Measurements from ENCODE around the gene SAMD7.

The SAMD7 gene

GRCh38 chr3:169964176-169964575 lies 52.8 kb downstream of the SAMD7 start:
- in situ Hi-C loops (cut with MboI; ENCODE audit: low sequenced_read_pairs): no loop called here

DNA sequence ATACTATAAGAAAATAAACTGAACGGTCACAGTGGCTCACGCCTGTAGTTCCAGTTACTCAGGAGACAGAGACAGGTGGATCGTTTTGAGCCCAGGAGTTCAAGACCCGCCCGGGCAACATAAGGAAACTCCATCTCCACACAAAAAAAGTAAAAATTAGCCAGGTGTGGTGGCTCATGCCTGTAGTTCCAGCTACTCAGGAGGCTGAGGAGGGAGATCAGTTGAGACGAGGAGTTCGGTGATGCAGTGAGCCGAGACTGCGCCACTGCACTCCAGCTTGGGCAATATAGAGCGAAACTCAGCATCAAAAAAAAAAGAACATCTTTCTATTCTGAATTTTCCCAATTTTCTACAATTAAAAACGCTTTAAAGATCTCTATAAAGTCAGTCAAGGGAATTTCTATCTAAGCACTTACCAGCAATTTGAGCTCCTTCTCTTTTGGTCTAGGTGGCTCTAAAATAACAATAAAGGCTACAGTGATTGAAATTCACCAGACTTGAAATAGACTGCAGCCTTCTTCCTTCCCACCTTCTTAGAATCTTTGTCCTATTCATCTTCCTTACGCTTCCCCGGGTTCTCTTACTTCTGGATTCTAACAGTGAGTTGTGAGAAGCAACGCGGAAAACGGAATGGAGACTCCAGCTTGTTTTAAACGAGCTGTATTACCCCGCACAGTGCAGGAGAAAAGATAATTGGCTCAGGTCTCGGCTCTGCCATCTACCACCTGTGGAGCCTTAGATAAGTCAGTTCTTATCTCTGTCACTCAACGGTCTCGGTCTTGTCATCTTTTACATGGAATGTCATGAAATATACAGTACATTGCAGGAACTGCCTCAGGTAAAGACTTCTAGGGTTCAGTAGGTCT lies 54.4 kb downstream of the SAMD7 start:
- in situ Hi-C loops (cut with MboI; ENCODE audit: low sequenced_read_pairs): no loop called here

- in situ Hi-C loops (cut with MboI; ENCODE audit: low sequenced_read_pairs): no loop called here
Measured at GRCh38 chr3:169966428-169966950, 55.1 kb downstream of the SAMD7 start, which contains the start of gene SEC62. TSS of gene SEC62 (plus strand) at chr3:169966807. CDS start at chr3:169966823, 16 bp downstream.

DNA sequence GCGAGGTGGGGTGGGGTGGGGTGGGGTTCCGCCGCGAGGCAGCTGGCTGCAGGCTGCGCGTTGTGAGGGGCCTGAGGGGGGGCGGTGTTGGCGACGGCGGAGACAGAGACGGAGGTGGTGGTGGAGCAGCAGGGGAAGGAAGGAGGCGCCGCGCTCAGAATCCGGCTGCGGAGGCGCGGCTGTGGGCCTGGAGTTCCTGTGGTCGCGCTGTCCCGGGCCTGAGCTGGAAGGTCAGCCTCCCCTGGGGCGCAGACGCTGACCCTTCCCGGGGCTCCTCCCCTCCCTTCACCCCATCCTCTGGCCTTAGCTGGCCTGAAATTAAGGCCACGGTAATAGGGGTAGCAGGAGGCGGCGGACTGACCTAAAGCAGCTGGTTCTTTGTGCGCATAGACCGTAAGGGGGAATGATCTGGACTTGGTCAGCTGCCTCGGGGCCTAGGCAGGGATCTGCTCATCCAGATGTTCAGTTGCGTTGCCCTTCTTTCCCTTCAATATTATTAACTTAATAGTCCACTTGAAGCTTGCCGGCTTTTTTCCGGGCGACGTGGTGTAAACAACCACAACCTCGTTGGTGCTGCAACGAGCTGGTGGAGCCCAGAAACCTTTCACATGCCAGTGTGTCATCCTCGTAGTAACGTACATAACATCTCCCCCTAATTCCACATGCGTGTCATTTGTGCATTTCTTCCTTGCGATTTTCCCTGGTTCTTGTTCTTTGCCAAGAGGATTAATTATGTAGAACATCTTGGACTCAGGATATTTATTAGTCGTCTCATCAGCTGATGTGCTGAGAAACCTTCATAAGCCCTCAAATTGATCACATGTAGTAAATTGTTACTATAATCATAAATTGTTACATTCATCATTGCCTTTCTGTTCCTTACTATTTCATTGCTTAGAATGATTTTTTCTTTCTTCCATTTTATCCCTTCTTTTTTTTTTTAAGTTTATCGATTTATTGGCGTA lies 55.9 kb downstream of the SAMD7 start:
- in situ Hi-C loops (cut with MboI; ENCODE audit: low sequenced_read_pairs): no loop called here

DNA sequence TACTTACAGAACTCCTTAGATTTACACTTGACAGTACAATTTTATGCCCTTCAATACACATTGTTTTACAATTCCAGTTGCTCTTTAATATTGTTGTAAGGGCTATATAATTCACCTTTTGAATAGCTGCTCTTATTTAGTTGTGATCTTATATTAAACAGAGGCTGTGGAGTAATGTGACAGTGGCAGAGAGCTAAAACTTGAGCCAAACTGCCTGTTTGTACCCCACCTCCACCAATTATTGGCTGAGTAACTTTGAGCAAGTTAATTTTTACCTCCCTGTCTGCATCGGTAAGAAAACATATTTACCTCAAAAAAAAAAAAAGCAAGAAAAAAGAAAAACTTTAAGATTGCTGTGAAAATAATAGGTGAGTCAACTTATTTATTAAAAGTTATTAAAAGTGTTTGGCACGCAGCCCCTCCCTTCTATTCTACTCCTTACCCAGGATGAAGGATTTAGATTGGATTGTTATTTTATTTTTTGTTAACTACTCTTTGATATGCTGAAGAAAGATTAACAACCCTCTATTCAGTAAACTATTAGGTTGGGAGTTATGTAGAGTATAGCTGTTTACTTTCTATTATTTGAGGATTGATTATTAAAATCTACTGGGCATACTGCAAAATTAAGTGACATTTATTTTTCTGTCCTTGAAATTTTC lies 57.0 kb downstream of the SAMD7 start:
- in situ Hi-C loops (cut with MboI; ENCODE audit: low sequenced_read_pairs): no loop called here

GRCh38 chr3:169969174-169970095 lies 58.1 kb downstream of the SAMD7 start:
- in situ Hi-C loops (cut with MboI; ENCODE audit: low sequenced_read_pairs): no loop called here

- in situ Hi-C loops (cut with MboI; ENCODE audit: low sequenced_read_pairs): no loop called here
Measured at GRCh38 chr3:169970847-169971246, 59.5 kb downstream of the SAMD7 start.

DNA sequence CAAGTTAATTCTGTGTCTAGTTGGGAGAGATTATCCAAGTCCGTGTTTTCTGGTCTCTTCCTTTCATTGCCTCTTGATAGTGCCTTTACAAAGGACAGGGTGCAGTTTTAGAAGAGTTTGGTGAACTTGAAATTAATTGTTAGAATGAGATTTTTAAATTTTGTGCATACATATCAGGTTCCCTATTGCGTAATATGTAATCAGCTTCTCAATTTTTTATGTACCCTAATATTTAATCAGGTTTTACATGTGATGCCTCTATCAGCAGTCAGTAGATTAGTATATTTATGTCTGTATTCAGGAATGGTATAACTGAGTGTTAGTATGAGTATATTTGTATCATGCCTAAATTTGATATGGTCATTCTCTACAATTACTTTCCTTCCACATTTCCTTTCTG lies 60.1 kb downstream of the SAMD7 start:
- in situ Hi-C loops (cut with MboI; ENCODE audit: low sequenced_read_pairs): no loop called here

DNA sequence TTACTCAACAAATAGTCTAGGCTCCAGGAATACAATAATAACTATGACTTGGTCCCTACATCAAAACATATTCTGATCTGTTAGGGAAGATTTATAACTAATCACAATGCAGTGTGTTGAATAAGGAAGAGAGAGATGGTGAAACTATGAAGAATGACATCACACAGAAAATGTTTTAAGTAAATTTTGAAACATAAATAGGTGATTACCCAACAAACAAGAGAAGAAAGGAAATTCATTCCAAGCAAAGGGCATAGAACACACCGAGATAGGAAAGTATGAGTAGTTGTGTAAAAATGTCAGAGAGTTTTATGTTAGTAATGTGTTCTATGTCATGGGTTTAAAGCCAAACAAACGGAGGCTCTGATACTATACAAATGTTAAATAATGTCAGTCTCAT lies 68.7 kb downstream of the SAMD7 start:
- in situ Hi-C loops (cut with MboI; ENCODE audit: low sequenced_read_pairs): no loop called here

DNA sequence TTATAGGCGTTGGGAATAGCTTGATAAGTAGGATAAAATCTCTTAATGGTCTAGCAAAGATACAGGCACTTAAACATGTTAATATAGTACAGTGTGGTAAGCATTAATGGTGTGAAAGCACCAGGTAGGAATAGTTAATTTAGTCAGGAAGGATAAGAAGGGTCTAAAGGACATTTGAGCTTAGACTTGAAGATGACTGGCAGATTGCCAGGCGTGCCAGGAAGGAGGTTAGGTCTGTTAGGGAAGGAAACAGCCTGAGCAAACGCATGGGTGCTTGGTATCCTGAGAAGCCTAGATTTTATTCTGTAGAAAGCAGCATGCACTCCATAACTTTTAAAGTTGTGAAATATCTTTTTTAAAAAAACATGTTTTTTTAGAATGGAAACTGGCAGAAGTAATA lies 72.9 kb downstream of the SAMD7 start:
- in situ Hi-C loops (cut with MboI; ENCODE audit: low sequenced_read_pairs): no loop called here
